Stomach (tissue), 4 donors: ENCODE data around the gene TBC1D8.

Source experiments
- CTCF ChIP-seq, 7 experiments: fragments of 450-650 bp in 4 of 7; fragments of 200-600 bp in 3 of 7; sonication (generic) in 3 of 7; IDR thresholded peaks; one replicate each; pipeline ENCODE4 v1.5.1; 2016 to 2019; ENCODE audit warnings: antibody characterized with exemption in 7 of 7, control low read depth in 2 of 7, mild to moderate bottlenecking in 1 of 7
- EP300 ChIP-seq: sonication (generic); formaldehyde crosslinking; IDR thresholded peaks from one replicate; pipeline ENCODE4 v1.6.1; 2017; ENCODE audit warnings: antibody characterized with exemption
- POLR2A ChIP-seq, 4 donors: fragments of 450-650 bp; IDR thresholded peaks; one replicate each; pipeline ENCODE4 v1.6.1; 2016; ENCODE audit warnings: antibody characterized with exemption in 4 of 4, control low read depth in 2 of 4, mild to moderate bottlenecking in 1 of 4, moderate library complexity in 1 of 4
- POLR2AphosphoS5 ChIP-seq, 3 donors: sonication (generic); formaldehyde crosslinking; IDR thresholded peaks; one replicate each; pipeline ENCODE4 v1.6.1; 2016; ENCODE audit warnings: antibody characterized with exemption in 3 of 3

- no peak for TF ChIP-seq POLR2A (IDR thresholded peaks at IDR 0.05)
- no peak for TF ChIP-seq POLR2AphosphoS5 (IDR thresholded peaks at IDR 0.05)
- TF ChIP-seq EP300 = no peak
- no peak for TF ChIP-seq CTCF (IDR thresholded peaks at IDR 0.05)
Observed at GRCh38 chr2:100969998-100970397, 181.2 kb downstream of the TBC1D8 start.
